ENCODE data around the gene GNA15. TPM values are rescaled to one million over a fixed set of nuclear protein-coding genes. Genes with fewer than 3 reads are reported as not detected.

GNA15 gene
- polyA plus RNA-seq, 3 donors: 38.7 to 45.0 (median 41.3) TPM

DNA sequence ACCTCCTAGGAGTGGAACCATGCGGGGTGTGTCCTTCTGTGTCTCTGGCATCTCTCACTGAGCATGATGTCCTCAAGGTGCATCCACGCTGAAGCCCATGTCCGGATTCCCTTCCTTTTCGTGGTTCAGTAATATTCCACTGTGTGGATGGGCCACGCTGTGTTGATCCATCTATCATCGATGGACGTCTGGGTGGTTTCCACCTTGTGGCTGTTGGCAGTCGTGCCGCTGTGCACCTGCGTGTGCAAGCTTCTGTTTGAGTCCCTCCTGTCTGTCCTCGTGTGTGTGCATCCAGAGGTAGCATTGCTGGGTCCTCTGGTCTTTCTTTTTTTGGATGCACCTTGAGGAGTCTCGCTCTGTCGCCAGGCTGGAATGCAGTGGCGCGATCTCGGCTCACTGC is 11.2 kb upstream of the GNA15 start:
- Histone ChIP-seq H3K27ac (ENCODE audit: low read depth in 1 of 2, low read length in 2 of 2) (no peak overlapping the region), H3K4me2 (replicated peaks; ENCODE audit: extremely low read depth, low read length, poor library complexity, severe bottlenecking) (peak overlapping the region; percentile 66), H3K27me3 (ENCODE audit: control insufficient read depth in 2 of 2, insufficient read depth in 2 of 2, low read length in 2 of 2) (no peaks in the 10 kb centered on the region), H3K4me3 (replicated peaks in 1 of 3; ENCODE audit: low read depth in 2 of 3, low read length in 3 of 3) (peak overlapping the region in 1 of 3 experiments; percentile 45), H2AFZ (ENCODE audit: insufficient read depth, low read depth, low read length, poor library complexity, severe bottlenecking) (no peak overlapping the region), H3K4me1 (ENCODE audit: control insufficient read depth in 1 of 2, insufficient read depth in 2 of 2, low read length in 2 of 2) (peaks cover 18 to 22% of the 10 kb centered on the region in 2 donors), H3K79me2 (ENCODE audit: insufficient read depth, low read length) (no peaks in the 10 kb centered on the region), H3K9me3 (replicated peaks in 1 of 2; ENCODE audit: control insufficient read depth in 1 of 2, insufficient read depth in 1 of 2, low read length in 2 of 2) (no peaks in the 10 kb centered on the region), H3K9ac (ENCODE audit: insufficient read depth, low read length, poor library complexity, severe bottlenecking) (no peak overlapping the region), H3K36me3 (replicated peaks in 1 of 2; ENCODE audit: control insufficient read depth in 1 of 2, insufficient read depth in 2 of 2, low read length in 2 of 2) (no peaks in the 10 kb centered on the region), H4K20me1 (ENCODE audit: insufficient read depth, low read length) (no peaks in the 10 kb centered on the region)
- peaks cover 20% of the 10 kb centered on the region for H3K4me1 Mint-ChIP-seq
- H3K4me3 Mint-ChIP-seq: no peak overlapping the region
- peaks cover 0 to 7% of the 10 kb centered on the region in 2 donors for H3K36me3 Mint-ChIP-seq
- DNase-seq: no peak
- 65% methylated on average over 11 of the region's 16 CpGs for WGBS (ENCODE audit: insufficient coverage)
- intact Hi-C loops (cut with micrococcal nuclease): loop anchor here (5.0 kb wide), 1 partner anchor 38 kb away; no protein-coding TSS in a partner anchor
- peak overlapping the region in 1 of 7 donors; percentile 68 for H3K27ac Mint-ChIP-seq
- TF ChIP-seq, protein P1, sequence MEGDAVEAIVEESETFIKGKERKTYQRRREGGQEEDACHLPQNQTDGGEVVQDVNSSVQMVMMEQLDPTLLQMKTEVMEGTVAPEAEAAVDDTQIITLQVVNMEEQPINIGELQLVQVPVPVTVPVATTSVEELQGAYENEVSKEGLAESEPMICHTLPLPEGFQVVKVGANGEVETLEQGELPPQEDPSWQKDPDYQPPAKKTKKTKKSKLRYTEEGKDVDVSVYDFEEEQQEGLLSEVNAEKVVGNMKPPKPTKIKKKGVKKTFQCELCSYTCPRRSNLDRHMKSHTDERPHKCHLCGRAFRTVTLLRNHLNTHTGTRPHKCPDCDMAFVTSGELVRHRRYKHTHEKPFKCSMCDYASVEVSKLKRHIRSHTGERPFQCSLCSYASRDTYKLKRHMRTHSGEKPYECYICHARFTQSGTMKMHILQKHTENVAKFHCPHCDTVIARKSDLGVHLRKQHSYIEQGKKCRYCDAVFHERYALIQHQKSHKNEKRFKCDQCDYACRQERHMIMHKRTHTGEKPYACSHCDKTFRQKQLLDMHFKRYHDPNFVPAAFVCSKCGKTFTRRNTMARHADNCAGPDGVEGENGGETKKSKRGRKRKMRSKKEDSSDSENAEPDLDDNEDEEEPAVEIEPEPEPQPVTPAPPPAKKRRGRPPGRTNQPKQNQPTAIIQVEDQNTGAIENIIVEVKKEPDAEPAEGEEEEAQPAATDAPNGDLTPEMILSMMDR (IDR thresholded peaks at IDR 0.05): no peak
- no peaks in the 10 kb centered on the region for H3K9me3 Mint-ChIP-seq
- H3K27me3 Mint-ChIP-seq (ENCODE audit: low read depth in 3 of 3): peaks cover 0 to 3% (median 0%) of the 10 kb centered on the region in 3 donors

DNA sequence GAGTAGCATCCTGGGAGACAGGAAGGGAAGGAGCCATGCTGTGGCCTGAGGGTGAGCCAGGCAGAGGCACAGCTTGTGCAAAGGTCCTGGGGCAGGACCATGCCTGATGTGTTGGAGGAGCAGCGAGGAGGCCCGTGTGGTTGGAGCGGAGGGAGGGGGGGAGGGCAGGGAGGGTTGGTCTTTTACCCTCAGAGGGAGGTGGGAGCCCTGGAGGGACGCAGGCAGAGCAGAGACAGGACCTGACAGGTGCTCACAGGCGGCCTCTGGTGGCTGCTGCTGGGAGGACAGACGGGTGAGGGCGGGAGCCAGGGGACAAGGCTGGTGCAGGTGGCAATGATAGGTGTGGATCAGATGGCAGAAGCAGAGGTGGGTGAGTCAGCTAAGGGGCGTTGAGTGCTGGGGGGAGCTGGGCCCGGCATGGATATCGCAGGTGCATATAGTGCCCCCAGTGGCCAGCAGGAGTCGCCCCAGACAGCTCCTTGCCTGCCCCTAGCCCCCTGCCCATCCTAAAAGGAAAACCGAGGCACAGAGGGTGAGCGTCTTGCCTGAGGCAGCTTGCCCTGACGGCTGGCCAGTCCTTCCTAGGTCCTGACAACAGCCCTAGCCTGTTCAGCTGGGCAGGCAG is 9.8 kb upstream of the GNA15 start:
- H3K9ac ChIP-seq (ENCODE audit: insufficient read depth, low read length, poor library complexity, severe bottlenecking): no peak overlapping the region
- H3K4me3 Mint-ChIP-seq: peak overlapping the region in 1 of 2 donors; percentile 48
- no peaks in the 10 kb centered on the region for H3K36me3 ChIP-seq (replicated peaks in 1 of 2; ENCODE audit: control insufficient read depth in 1 of 2, insufficient read depth in 2 of 2, low read length in 2 of 2)
- no peaks in the 10 kb centered on the region for H3K27me3 ChIP-seq (ENCODE audit: control insufficient read depth in 2 of 2, insufficient read depth in 2 of 2, low read length in 2 of 2)
- H3K4me2 ChIP-seq (replicated peaks; ENCODE audit: extremely low read depth, low read length, poor library complexity, severe bottlenecking): no peak overlapping the region
- H3K36me3 Mint-ChIP-seq: peaks cover 0 to 5% of the 10 kb centered on the region in 2 donors
- no peak overlapping the region for H2AFZ ChIP-seq (ENCODE audit: insufficient read depth, low read depth, low read length, poor library complexity, severe bottlenecking)
- H3K4me1 ChIP-seq (ENCODE audit: control insufficient read depth in 1 of 2, insufficient read depth in 2 of 2, low read length in 2 of 2): peaks cover 18 to 22% of the 10 kb centered on the region in 2 donors
- intact Hi-C loops (cut with micrococcal nuclease): loop anchor here (5.0 kb wide), 1 partner anchor 36 kb away; no protein-coding TSS in a partner anchor
- no peaks in the 10 kb centered on the region for H4K20me1 ChIP-seq (ENCODE audit: insufficient read depth, low read length)
- H3K27ac ChIP-seq (ENCODE audit: low read depth in 1 of 2, low read length in 2 of 2): no peak overlapping the region
- peak overlapping the region in 5 of 7 donors; percentile 55 to 92 (median 70) for H3K27ac Mint-ChIP-seq
- TF ChIP-seq, protein P1 (IDR thresholded peaks at IDR 0.05): peak; percentile 75
- peaks cover 0 to 3% (median 0%) of the 10 kb centered on the region in 3 donors for H3K27me3 Mint-ChIP-seq (ENCODE audit: low read depth in 3 of 3)
- no peaks in the 10 kb centered on the region for H3K9me3 ChIP-seq (replicated peaks in 1 of 2; ENCODE audit: control insufficient read depth in 1 of 2, insufficient read depth in 1 of 2, low read length in 2 of 2)
- no peaks in the 10 kb centered on the region for H3K9me3 Mint-ChIP-seq
- peaks cover 20% of the 10 kb centered on the region for H3K4me1 Mint-ChIP-seq
- peak overlapping the region in 1 of 3 experiments; percentile 45 for H3K4me3 ChIP-seq (replicated peaks in 1 of 3; ENCODE audit: low read depth in 2 of 3, low read length in 3 of 3)
- WGBS (ENCODE audit: insufficient coverage): 59% methylated on average over 14 of the region's 14 CpGs
- no peaks in the 10 kb centered on the region for H3K79me2 ChIP-seq (ENCODE audit: insufficient read depth, low read length)
- peak; percentile 42 to 55 (median 55) for DNase-seq
